Muscle of leg (tissue), 11 donors: ENCODE measurements around the gene DDR2. TPM values are rescaled to one million over a fixed set of nuclear protein-coding genes. Genes with fewer than 3 reads are reported as not detected.
A peak's percentile ranks its signal among the peaks of the same experiment; 100 is the strongest.

Source experiments
- DNase-seq: peaks from one replicate; pipeline ENCODE4 v3.0.0; 2013
- H3K27ac ChIP-seq: one replicate; pipeline ENCODE4 v1.5.1; 2013; ENCODE audit warnings: mild to moderate bottlenecking, low read length, control low read depth
- H3K27me3 ChIP-seq: one replicate; pipeline ENCODE4 v1.6.1; 2013; ENCODE audit warnings: low read length; ENCODE audit not compliant: control insufficient read depth, insufficient read depth
- H3K36me3 ChIP-seq: one replicate; pipeline ENCODE4 v1.6.1; 2013; ENCODE audit warnings: low read length; ENCODE audit not compliant: control insufficient read depth, insufficient read depth
- H3K4me1 ChIP-seq: one replicate; pipeline ENCODE4 v1.6.1; 2013; ENCODE audit warnings: low read length; ENCODE audit not compliant: control insufficient read depth, insufficient read depth
- H3K4me3 ChIP-seq: one replicate; pipeline ENCODE4 v1.5.1; 2013; ENCODE audit warnings: low read length, control low read depth
- H3K9me3 ChIP-seq: replicated peaks from 2 replicates; pipeline ENCODE4 v1.6.1; 2013; ENCODE audit warnings: low read depth, low read length; ENCODE audit not compliant: control insufficient read depth
- WGBS: methylation state at CpG from one replicate; pipeline ENCODE4 v1.1.5; 2013; ENCODE audit warnings: missing lambda C conversion rate; ENCODE audit not compliant: insufficient coverage; 5-methylcytosine and 5-hydroxymethylcytosine counted together
- polyA plus RNA-seq, 8 donors: library from polyadenylated mRNA; unstranded; fragments of 120-200 nt; gene quantifications; one replicate each; pipeline versions ENCODE4 v1.2.1 to v1.2.3, GENCODE V29; 2013; ENCODE audit warnings: inconsistent platforms in 1 of 8, low replicate concordance in 1 of 8; ENCODE audit not compliant: insufficient read length in 8 of 8, insufficient read depth in 1 of 8
- total RNA-seq: library from RNA; stranded (reverse); fragments of 120-200 nt; gene quantifications from one replicate; pipeline ENCODE4 v1.2.4, GENCODE V29; 2013

Gene DDR2
- total and polyA plus RNA-seq, 9 donors = 23.7 to 66.4 (median 47.9) TPM

GRCh38 chr1:162691999-162692575 is 59.8 kb downstream of the DDR2 start:
- no peak for DNase-seq
- 66% methylated on average over 2 of the region's 4 CpGs for WGBS
- H3K9me3 ChIP-seq = no peaks in the 10 kb centered on the region
- no peak overlapping the region for H3K4me3 ChIP-seq
- no peak overlapping the region for H3K27ac ChIP-seq
- H3K36me3 ChIP-seq = no peaks in the 10 kb centered on the region
- peaks cover 23% of the 10 kb centered on the region for H3K4me1 ChIP-seq
- H3K27me3 ChIP-seq = no peaks in the 10 kb centered on the region

GRCh38 chr1:162694911-162695310 is 62.6 kb downstream of the DDR2 start:
- DNase-seq = no peak
- Histone ChIP-seq H3K36me3 (no peaks in the 10 kb centered on the region), H3K27ac (peak overlapping the region; percentile 53), H3K4me1 (peaks cover 31% of the 10 kb centered on the region), H3K27me3 (no peaks in the 10 kb centered on the region), H3K4me3 (no peak overlapping the region), H3K9me3 (no peaks in the 10 kb centered on the region)
- WGBS = no CpG with 5 or more reads among the region's 4 CpGs

- DNase-seq = no peak
- H3K4me1 ChIP-seq = peaks cover 28% of the 10 kb centered on the region
- H3K4me3 ChIP-seq = no peak overlapping the region
- no peaks in the 10 kb centered on the region for H3K27me3 ChIP-seq
- H3K27ac ChIP-seq = peak overlapping the region; percentile 91
- no peaks in the 10 kb centered on the region for H3K36me3 ChIP-seq
- no CpG with 5 or more reads among the region's 1 CpG for WGBS
- H3K9me3 ChIP-seq = no peaks in the 10 kb centered on the region
Observed at GRCh38 chr1:162695687-162696086, 63.4 kb downstream of the DDR2 start.

- H3K27ac ChIP-seq = peak overlapping the region; percentile 91
- peaks cover 24% of the 10 kb centered on the region for H3K4me1 ChIP-seq
- peak; percentile 99 for DNase-seq
- no peaks in the 10 kb centered on the region for H3K36me3 ChIP-seq
- 5% methylated on average over 3 of the region's 5 CpGs for WGBS
- no peaks in the 10 kb centered on the region for H3K9me3 ChIP-seq
- no peaks in the 10 kb centered on the region for H3K27me3 ChIP-seq
- no peak overlapping the region for H3K4me3 ChIP-seq
Observed at GRCh38 chr1:162696286-162696862, 64.1 kb downstream of the DDR2 start.

- Histone ChIP-seq H3K36me3 (no peaks in the 10 kb centered on the region), H3K9me3 (no peaks in the 10 kb centered on the region), H3K4me3 (no peak overlapping the region), H3K4me1 (peaks cover 24% of the 10 kb centered on the region), H3K27me3 (no peaks in the 10 kb centered on the region), H3K27ac (peak overlapping the region; percentile 91)
- DNase-seq = no peak
- WGBS = 56% methylated on average over 2 of the region's 6 CpGs
Observed at GRCh38 chr1:162697140-162697895, 65.1 kb downstream of the DDR2 start.

GRCh38 chr1:162699366-162699765 is 67.1 kb downstream of the DDR2 start:
- WGBS = no CpG with 5 or more reads among the region's 3 CpGs
- Histone ChIP-seq H3K9me3 (no peaks in the 10 kb centered on the region), H3K36me3 (no peaks in the 10 kb centered on the region), H3K27me3 (no peaks in the 10 kb centered on the region), H3K4me3 (no peak overlapping the region), H3K4me1 (peaks cover 28% of the 10 kb centered on the region), H3K27ac (no peak overlapping the region)
- DNase-seq = no peak

GRCh38 chr1:162700131-162700530 is 67.9 kb downstream of the DDR2 start:
- no peak for DNase-seq
- Histone ChIP-seq H3K27ac (no peak overlapping the region), H3K4me1 (peaks cover 34% of the 10 kb centered on the region), H3K27me3 (no peaks in the 10 kb centered on the region), H3K4me3 (no peak overlapping the region), H3K36me3 (peaks cover 3% of the 10 kb centered on the region), H3K9me3 (no peaks in the 10 kb centered on the region)
- WGBS = no CpG with 5 or more reads among the region's 1 CpG

- Histone ChIP-seq H3K27ac (no peak overlapping the region), H3K4me3 (no peak overlapping the region), H3K9me3 (no peaks in the 10 kb centered on the region), H3K4me1 (peaks cover 32% of the 10 kb centered on the region), H3K36me3 (peaks cover 5% of the 10 kb centered on the region), H3K27me3 (no peaks in the 10 kb centered on the region)
- WGBS = 86% methylated on average over 1 of the region's 1 CpG
- DNase-seq = no peak
Observed at GRCh38 chr1:162701286-162701685, 69.0 kb downstream of the DDR2 start.

- H3K27me3 ChIP-seq = no peaks in the 10 kb centered on the region
- no peak overlapping the region for H3K27ac ChIP-seq
- H3K36me3 ChIP-seq = peaks cover 9% of the 10 kb centered on the region
- peaks cover 25% of the 10 kb centered on the region for H3K4me1 ChIP-seq
- H3K4me3 ChIP-seq = no peak overlapping the region
- no CpG with 5 or more reads among the region's 2 CpGs for WGBS
- DNase-seq = no peak
- H3K9me3 ChIP-seq = no peaks in the 10 kb centered on the region
Observed at GRCh38 chr1:162702628-162703027, 70.4 kb downstream of the DDR2 start.

GRCh38 chr1:162703708-162704107 is 71.4 kb downstream of the DDR2 start:
- no peak overlapping the region for H3K4me3 ChIP-seq
- peak; percentile 69 for DNase-seq
- peaks cover 9% of the 10 kb centered on the region for H3K36me3 ChIP-seq
- no peaks in the 10 kb centered on the region for H3K9me3 ChIP-seq
- peaks cover 19% of the 10 kb centered on the region for H3K4me1 ChIP-seq
- WGBS = 80% methylated on average over 1 of the region's 4 CpGs
- peak overlapping the region; percentile 8 for H3K27ac ChIP-seq
- no peaks in the 10 kb centered on the region for H3K27me3 ChIP-seq
